Prostate gland (tissue), 2 donors: Measurements from ENCODE around the gene THSD7A.

Source experiments
- POLR2A ChIP-seq: fragments of 450-650 bp; IDR thresholded peaks from one replicate; pipeline ENCODE4 v1.6.1; 2016; ENCODE audit warnings: antibody characterized with exemption, mild to moderate bottlenecking
- POLR2AphosphoS5 ChIP-seq: sonication (generic); formaldehyde crosslinking; IDR thresholded peaks from one replicate; pipeline ENCODE4 v1.6.1; 2017; ENCODE audit warnings: antibody characterized with exemption
- TF ChIP-seq, protein P1 (sequence below), 4 experiments: fragments of 200-600 bp in 2 of 4; fragments of 450-650 bp in 2 of 4; sonication (generic) in 2 of 4; IDR thresholded peaks; 1 replicate in 3 of 4; 2 replicates in 1 of 4; pipeline ENCODE4 v1.5.1; 2016 to 2019; ENCODE audit warnings: antibody characterized with exemption in 4 of 4, mild to moderate bottlenecking in 2 of 4, moderate library complexity in 2 of 4

GRCh38 chr7:11714676-11715075, 117.3 kb downstream of the THSD7A start:
- TF ChIP-seq, protein P1, sequence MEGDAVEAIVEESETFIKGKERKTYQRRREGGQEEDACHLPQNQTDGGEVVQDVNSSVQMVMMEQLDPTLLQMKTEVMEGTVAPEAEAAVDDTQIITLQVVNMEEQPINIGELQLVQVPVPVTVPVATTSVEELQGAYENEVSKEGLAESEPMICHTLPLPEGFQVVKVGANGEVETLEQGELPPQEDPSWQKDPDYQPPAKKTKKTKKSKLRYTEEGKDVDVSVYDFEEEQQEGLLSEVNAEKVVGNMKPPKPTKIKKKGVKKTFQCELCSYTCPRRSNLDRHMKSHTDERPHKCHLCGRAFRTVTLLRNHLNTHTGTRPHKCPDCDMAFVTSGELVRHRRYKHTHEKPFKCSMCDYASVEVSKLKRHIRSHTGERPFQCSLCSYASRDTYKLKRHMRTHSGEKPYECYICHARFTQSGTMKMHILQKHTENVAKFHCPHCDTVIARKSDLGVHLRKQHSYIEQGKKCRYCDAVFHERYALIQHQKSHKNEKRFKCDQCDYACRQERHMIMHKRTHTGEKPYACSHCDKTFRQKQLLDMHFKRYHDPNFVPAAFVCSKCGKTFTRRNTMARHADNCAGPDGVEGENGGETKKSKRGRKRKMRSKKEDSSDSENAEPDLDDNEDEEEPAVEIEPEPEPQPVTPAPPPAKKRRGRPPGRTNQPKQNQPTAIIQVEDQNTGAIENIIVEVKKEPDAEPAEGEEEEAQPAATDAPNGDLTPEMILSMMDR (IDR thresholded peaks at IDR 0.05), result no peak
- TF ChIP-seq POLR2AphosphoS5, result no peak
- no peak for TF ChIP-seq POLR2A
